SH-SY5Y (cell line): ENCODE data around the gene MRGPRD.

ENCODE experiments used
- GATA2 ChIP-seq: IDR thresholded peaks from 2 replicates; pipeline ENCODE4 v1.6.1; 2011; ENCODE audit warnings: mild to moderate bottlenecking, low read depth, low read length
- GATA3 ChIP-seq: IDR thresholded peaks from 2 replicates; pipeline ENCODE4 v1.6.1; 2011; ENCODE audit warnings: low read depth, mild to moderate bottlenecking, low read length, moderate library complexity

DNA sequence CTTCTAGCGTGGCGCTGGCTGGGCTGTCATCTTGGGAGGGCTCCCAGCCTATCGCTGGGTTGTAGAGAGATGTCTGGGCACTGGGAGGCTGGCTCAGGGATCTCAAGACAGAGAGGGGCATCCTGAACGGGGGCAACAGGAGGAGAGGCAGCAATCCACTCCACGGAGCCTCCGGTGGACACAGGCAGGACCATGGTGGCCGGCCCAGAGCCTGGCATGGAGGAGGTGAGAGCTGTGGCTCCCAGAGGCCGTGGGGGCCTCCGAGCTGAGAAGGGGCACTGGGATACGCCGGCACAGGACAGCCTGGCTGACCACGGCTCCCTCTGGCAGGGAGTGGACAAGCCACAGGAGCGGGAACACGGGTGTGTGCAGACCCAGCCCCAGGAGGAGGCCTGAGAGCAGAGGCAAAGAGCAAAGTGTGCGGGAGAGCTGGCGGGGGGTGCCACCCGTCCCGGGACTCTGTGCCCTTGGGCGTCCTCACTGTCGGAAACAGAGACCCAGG lies 23.1 kb upstream of the MRGPRD start:
- TF ChIP-seq GATA3 (no peak), GATA2 (no peak)
